Measurements from ENCODE around the gene SLC17A2.

The SLC17A2 gene

DNA sequence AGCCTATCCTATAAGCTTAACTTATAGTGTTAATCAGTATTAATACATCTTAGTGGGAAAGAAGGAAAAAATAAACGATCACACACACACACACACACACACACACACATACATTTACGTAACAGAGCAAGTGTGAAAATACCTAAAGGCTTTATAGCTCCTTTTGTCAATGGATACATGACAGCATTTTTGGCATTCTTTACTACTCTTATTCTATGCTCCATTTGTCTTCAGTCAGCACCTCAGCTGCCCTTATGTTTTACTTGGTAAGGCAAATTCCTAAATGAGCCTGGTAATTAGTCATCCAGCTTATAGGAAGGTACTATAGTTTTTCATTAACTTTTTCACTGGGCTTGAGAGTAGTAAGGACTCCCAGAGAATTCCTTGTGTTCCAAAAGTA lies 31.4 kb downstream of the SLC17A2 start:
- H3K27ac ChIP-seq, result no peak overlapping the region
- TF ChIP-seq, protein P1, sequence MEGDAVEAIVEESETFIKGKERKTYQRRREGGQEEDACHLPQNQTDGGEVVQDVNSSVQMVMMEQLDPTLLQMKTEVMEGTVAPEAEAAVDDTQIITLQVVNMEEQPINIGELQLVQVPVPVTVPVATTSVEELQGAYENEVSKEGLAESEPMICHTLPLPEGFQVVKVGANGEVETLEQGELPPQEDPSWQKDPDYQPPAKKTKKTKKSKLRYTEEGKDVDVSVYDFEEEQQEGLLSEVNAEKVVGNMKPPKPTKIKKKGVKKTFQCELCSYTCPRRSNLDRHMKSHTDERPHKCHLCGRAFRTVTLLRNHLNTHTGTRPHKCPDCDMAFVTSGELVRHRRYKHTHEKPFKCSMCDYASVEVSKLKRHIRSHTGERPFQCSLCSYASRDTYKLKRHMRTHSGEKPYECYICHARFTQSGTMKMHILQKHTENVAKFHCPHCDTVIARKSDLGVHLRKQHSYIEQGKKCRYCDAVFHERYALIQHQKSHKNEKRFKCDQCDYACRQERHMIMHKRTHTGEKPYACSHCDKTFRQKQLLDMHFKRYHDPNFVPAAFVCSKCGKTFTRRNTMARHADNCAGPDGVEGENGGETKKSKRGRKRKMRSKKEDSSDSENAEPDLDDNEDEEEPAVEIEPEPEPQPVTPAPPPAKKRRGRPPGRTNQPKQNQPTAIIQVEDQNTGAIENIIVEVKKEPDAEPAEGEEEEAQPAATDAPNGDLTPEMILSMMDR (IDR thresholded peaks at IDR 0.05), result no peak
- H3K9me3 ChIP-seq, result no peaks in the 10 kb centered on the region
- peaks cover 0 to 3% of the 10 kb centered on the region in 2 donors for H3K27me3 ChIP-seq
- no peaks in the 10 kb centered on the region for H3K4me1 ChIP-seq
- H3K36me3 ChIP-seq, result no peaks in the 10 kb centered on the region
- intact Hi-C loops (cut with DNase I; ENCODE audit: low total_unique reads), result no loop called here
- H3K4me3 ChIP-seq, result no peak overlapping the region
- no peak for DNase-seq

DNA sequence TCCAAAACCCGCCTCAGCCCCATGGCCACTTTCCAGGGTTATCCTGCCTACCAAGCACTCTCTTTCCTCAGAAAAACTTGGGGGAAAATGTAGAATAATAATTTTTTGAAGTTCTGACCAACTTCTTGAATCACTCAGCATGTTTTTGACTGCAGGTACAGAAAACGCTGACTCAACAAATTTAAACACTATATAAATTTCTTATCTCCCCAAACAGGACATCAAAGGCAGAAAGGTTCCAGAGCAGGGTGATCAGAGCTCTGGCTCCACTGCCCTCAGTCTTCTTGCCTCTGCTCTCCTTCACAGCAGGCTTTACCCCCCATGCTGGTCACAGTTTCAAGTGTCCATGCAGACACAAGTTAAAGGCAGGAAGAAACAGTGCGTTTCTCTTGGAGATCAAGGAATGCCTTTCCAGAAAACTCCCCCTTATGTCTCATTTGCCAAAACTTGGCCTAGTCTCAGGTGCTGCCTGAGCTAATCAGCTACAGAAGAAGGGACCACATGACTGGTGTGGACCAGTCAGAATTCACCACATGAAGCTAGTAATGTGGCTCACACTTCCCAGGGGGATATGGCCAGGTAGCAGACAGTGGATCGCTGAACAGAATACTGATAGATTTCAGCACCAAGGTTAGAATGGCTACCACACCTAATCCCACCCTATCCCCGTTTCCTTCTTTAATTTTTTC lies 32.1 kb downstream of the SLC17A2 start:
- peaks cover 0 to 3% of the 10 kb centered on the region in 2 donors for H3K27me3 ChIP-seq
- H3K36me3 ChIP-seq, result no peaks in the 10 kb centered on the region
- intact Hi-C loops (cut with DNase I; ENCODE audit: low total_unique reads), result no loop called here
- TF ChIP-seq, protein P1 (IDR thresholded peaks at IDR 0.05), result no peak
- H3K27ac ChIP-seq, result no peak overlapping the region
- no peaks in the 10 kb centered on the region for H3K4me1 ChIP-seq
- DNase-seq, result no peak
- H3K9me3 ChIP-seq, result no peaks in the 10 kb centered on the region
- no peak overlapping the region for H3K4me3 ChIP-seq

DNA sequence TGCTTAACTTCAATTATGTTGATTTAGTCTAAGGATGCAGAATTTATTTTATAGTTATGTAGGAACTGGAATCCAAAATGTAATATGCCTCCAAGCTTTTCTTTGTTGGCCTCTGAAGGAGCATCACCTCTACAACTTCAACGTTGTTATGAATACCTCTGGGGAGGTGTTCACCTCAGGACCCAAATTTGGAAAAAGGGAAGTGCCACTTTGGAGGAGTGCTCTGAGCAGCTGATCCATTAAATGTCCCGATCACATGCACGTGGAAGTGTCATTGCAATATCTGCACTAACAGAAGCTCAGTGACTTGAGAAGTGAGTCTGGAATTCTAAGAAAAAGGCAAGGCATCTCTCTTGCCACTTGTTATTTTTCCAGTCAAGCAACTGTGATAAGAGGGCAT lies 34.2 kb downstream of the SLC17A2 start:
- no peak for DNase-seq
- intact Hi-C loops (cut with DNase I; ENCODE audit: low total_unique reads), result no loop called here
- Histone ChIP-seq H3K4me3 (no peak overlapping the region), H3K27me3 (no peaks in the 10 kb centered on the region), H3K27ac (no peak overlapping the region), H3K36me3 (no peaks in the 10 kb centered on the region), H3K9me3 (no peaks in the 10 kb centered on the region), H3K4me1 (no peaks in the 10 kb centered on the region)
- TF ChIP-seq, protein P1 (IDR thresholded peaks at IDR 0.05), result no peak

GRCh38 chr6:25895771-25896170 lies 34.7 kb downstream of the SLC17A2 start:
- no peak for DNase-seq
- no peaks in the 10 kb centered on the region for H3K9me3 ChIP-seq
- no peaks in the 10 kb centered on the region for H3K27me3 ChIP-seq
- TF ChIP-seq, protein P1 (IDR thresholded peaks at IDR 0.05), result no peak
- H3K4me3 ChIP-seq, result no peak overlapping the region
- intact Hi-C loops (cut with DNase I; ENCODE audit: low total_unique reads), result no loop called here
- H3K27ac ChIP-seq, result no peak overlapping the region
- no peaks in the 10 kb centered on the region for H3K4me1 ChIP-seq
- no peaks in the 10 kb centered on the region for H3K36me3 ChIP-seq

DNA sequence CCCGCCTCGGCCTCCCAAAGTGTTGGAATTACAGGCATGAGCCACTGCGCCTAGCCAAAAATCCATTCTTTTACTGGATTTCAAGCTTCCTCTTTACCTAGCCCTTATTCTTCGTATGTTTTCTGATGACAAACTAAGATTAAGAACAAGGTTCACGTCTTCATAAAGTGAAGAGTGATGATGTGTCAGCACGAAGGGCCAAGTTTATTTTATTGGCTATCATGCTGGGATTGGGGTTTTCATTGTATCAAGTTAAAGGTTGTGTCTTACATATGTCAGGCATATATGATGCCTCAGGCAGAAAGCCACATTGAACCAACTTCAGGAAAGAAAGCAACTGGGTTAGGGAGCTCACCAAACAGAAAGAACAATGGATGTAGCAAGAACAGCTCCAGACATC lies 36.7 kb downstream of the SLC17A2 start:
- Histone ChIP-seq H3K27me3 (no peaks in the 10 kb centered on the region), H3K36me3 (no peaks in the 10 kb centered on the region), H3K27ac (no peak overlapping the region), H3K4me1 (no peaks in the 10 kb centered on the region), H3K9me3 (no peaks in the 10 kb centered on the region), H3K4me3 (no peak overlapping the region)
- TF ChIP-seq, protein P1 (IDR thresholded peaks at IDR 0.05), result no peak
- intact Hi-C loops (cut with DNase I; ENCODE audit: low total_unique reads), result no loop called here
- DNase-seq, result no peak

DNA sequence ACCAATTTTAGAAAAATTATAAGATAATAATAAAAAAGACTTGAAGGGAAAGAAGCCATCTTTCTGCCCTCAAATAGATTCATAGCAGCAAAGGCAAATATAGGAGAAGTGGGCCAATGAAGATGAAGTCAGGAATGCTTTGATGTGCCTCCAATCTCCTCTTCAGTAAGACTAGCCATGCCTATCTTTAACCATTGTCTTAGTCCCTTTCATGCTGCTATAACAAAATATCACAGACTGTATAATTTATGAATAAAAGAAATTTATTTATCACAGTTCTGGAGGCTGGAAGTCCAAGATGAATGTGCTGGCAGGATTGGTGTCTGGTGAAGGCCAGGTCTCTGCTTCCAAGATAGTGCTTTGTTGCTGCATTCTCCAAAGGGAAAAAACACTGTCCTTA lies 37.6 kb downstream of the SLC17A2 start:
- TF ChIP-seq, protein P1 (IDR thresholded peaks at IDR 0.05), result no peak
- H3K36me3 ChIP-seq, result no peaks in the 10 kb centered on the region
- H3K9me3 ChIP-seq, result no peaks in the 10 kb centered on the region
- DNase-seq, result no peak
- no peak overlapping the region for H3K4me3 ChIP-seq
- H3K4me1 ChIP-seq, result no peaks in the 10 kb centered on the region
- intact Hi-C loops (cut with DNase I; ENCODE audit: low total_unique reads), result no loop called here
- H3K27me3 ChIP-seq, result no peaks in the 10 kb centered on the region
- no peak overlapping the region for H3K27ac ChIP-seq

Measured in tibial artery (tissue), 4 donors.